ENCODE data around the gene ZFPM1.
"Not testable (repeated sequence)": the region's sequence is repeated elsewhere in the genome, so short reads cannot be mapped to it uniquely, and the experiment has no call there.

Gene ZFPM1

DNA sequence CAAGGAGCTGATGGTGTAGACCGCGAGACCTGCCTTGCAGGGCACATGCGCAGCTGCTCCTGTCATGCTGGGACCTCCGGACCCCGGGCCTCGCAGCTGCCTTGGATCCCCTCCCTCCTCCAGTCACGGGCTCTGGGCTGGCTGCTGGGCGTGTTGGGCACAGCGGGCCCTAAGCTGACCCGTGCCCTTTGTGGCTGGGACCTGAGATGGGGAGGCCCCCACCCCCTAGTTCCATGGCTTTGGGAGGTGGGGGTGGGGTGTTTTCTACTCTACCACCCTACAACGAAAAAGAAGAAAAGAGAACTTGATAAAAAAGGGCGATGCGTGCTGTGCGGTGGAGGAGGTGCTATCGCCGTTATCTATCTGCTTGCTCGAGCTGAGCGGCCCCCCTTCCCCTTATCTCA, 14.5 kb downstream of the ZFPM1 start:
- no peak for DNase-seq

DNA sequence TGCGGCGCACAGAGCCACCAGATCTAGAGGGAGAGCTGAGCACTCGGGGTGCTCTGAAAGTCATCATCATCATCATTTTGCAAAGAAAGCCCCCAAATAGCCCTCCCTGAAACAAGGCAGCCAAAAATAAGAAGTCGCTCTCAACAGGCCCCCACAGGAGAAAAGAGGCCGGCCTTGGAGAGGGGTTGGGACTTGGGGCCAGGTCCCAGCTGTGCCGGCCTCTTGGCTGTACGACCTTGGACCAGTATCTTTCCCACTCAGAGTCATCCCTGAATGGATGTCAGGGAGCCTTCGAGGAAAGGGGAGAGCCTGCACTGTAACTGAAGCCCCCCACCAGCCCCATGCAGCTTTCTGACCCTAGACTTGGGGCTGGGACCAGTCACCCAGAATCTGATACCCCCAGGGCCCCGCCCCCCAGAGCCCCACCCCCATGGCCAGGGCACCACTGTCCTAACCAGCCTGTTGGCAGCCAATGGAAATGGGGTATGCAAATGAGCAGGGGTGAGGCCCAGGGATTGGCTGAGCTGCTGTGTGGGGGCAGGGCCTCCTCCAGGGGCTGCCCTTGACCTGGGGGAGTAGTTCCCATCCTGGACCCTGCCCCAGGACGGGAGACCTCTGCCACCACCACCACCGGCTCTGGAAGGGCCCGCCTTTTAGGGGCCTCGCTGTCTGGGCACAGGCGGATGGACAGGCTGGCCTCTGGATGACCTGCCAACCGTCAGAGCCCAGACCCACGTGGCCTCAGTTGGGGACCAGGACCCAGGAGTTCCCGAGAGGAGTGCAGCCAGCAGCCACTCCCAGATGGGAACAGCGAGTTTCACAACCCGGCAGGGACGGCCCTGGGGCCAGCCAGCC, 15.4 kb downstream of the ZFPM1 start:
- no peak for DNase-seq

DNA sequence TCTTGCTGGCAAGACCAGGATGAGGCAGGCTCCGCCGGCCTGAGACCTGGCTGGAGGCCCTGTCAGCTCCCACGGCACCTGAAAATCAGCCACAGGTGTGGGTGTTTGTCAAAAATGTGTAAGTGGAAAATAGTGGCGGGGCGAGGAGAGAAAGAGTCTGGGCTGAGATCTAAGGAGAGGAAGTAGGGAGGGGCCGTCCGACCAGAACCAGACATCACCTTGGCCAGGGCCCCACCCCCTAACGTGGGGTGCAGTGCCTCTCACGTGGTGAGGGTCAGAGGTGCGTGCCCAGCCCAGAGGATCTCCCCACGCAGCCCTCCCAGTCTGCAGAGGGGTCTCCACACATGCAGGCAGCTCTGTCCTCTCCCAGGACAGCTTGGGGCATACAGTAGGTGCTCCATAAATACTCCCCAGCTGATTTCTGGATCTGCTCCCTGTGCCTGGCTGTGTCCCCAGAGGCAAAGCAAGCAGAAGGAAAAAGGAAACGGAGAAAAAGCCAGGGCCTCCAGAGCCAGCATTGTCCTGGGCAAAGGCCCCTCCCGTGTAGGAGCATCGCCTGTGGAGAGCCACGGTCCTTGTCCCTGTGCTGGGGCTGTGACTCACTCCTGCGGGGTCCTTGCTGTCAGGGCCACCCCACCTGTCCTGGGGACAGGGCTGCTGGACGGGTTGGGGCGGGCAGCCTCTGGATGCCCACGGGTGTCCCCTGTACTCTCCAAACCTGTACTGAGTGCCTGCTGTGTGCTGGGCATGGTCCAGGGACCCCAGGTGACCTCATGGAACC, 16.7 kb downstream of the ZFPM1 start:
- DNase-seq: no peak

DNA sequence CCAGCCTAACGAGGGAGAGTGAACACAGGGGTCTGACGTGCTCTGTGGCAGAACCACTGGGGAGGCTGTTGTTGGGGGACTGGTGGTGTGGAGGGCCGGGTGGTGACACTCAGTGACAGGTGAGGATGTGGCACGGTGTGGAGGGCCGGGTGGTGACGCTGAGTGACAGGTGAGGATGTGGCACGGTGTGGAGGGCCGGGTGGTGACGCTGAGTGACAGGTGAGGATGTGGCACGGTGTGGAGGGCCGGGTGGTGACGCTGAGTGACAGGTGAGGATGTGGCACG, 17.3 kb downstream of the ZFPM1 start:
- not testable (repeated sequence) for DNase-seq

DNA sequence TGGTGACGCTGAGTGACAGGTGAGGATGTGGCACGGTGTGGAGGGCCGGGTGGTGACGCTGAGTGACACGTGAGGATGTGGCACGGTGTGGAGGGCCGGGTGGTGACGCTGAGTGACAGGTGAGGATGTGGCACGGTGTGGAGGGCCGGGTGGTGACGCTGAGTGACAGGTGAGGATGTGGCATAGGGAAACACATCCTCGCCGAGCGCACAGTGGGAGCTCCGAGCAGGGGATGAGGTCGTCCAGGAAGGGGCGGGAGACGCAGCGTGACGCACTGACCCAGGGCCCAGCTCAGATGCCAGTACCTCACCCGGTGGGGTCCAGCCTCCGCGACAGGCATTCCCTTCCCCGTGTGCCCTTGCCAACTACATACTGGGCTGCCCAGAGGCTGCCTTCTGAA, 17.6 kb downstream of the ZFPM1 start:
- not testable (repeated sequence) for DNase-seq

DNA sequence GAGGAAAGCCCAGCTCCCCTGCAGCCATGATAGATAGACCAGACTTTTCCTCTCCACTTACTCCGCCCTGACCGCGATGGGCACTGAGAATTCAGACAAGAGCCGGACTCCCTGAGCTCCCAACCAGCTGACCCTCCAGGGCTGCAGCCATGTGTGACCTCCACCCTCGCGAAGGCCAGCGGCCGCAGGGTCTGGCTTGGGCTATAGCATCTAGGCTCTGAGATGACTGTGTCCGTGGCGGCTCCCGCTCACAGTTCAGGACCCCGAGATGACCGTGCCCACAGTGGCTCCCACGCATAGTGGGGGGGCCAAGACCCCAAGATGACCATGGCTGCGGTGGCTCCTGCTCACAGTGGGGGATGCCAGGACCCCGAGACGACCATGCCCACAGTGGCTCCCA, 18.0 kb downstream of the ZFPM1 start:
- no peak for DNase-seq

DNA sequence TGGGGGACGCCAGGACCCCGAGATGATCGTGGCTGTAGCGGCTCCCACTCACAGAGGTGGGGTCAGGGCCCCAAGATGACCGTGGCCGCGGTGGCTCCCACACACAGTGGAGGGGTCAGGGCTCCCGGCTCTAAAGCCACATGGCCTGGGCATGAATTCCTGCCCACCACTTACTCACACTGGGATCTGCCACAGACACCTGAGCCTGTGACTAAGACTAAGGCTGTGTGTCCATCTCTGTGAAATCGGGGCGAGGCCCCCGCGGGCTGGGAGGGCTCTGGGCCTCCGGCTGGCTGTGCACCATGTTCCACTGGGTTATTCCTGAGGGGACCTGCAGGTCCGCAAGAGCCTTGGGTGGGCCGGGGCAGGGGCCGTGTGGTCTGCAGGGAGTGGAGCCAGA, 18.5 kb downstream of the ZFPM1 start:
- DNase-seq: no peak

DNA sequence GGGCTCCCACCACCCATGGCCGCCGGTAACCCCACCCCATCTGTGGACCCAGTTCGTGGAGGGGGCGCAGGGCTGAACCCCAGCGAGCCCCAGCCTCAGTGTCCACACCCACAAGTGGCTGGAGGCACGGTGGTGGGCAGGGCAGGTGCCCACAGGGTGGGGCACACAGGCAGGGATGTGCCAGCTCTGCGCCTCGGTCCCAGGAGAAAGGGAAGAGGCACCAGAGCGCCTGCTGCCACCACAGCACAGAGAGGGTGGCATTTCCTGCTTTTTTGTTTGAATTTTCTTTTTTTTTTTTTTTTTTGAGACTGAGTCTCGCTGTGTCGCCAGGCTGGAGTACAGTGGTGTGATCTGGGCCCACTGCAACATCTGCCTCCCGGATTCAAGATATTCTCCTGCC, 19.0 kb downstream of the ZFPM1 start:
- DNase-seq: no peak

DNA sequence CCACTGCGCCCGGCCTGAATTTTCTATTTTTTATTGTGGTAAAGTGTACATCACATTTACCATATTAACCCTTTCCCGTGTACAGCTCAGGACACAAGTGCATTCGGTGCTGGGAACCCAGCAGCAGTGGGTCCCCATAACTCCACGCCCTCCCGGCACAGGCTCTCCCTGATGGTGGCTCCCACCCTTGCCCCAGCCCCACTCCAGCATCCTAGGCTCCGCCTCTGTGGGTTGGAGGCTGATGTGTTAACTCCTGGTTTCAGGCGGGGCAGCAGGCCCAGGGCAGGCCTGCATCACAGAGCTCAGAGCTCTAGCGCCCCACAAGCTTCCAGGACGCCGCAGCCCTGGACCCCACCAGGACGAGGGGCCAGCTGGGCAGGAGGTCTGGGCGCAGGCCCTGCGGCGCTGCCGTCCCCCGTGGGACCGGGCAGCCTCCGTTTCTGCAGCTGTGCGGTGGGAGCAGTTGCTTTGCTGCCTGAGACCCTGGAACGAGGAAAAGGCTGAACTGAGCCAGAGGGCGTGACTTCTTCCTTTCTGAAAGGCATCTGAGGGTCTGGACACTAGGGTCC, 19.6 kb downstream of the ZFPM1 start:
- no peak for DNase-seq

DNA sequence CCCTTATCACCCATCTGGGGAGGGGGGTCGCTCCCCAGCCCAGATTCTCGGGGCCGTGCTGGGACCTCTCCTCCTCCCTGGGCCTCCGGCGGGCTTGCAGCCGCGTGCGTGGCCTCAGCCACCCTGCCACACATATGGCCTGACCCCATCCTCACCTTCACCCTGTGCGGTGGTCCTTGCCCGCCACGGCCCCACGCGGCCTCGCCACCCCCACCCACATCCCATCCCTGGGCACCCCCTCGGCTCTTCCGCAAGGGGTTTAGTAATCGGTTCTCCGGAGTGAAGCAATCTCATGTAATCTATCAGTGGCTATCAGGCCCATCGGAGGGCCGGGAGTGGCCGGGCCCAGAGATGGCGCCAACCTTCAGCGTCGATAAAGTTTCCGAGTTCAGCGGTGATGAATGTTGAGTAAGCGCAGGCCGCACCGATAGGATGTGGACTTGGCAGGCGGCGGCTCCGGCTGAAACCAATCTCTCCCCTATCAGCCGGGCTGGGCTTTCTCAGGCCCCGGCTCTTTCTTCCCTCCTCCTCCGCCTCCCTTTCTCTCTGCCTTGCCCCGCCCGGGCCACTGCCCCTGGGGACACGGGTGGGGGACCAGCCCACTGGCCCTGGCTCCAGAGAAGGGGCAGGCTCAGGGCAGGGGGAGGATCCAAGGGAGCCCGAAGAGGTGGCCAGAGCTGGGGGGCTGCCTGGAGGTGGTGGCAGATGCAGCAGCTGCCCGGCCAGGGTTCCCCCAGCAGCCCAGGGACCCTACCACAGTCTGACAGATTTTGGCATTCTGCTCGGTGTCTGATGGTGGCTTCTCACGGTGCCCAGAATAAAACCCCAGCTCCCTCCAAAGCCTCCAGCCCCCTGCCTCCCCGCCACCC, 20.8 kb downstream of the ZFPM1 start:
- DNase-seq: no peak

DNA sequence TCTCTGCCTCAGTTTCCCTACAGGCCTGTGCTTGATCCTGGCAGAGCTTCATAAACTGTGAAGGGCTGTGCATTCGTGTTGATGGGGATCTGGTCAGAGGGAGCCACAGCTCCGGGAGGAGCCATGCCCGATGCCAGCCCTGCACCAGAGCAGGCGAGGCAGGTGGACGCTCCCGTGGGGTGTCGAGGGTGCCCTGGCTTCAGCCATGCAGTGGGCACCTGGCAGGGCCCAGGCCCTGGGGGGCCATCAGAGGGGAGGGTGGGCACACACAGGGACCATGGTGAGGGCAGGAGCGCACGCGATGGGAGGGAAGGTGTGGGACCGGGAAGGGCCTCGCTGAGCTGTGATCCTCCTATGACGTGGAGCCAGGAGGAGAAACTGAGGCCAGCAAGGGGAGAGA, 22.0 kb downstream of the ZFPM1 start:
- DNase-seq: no peak

DNA sequence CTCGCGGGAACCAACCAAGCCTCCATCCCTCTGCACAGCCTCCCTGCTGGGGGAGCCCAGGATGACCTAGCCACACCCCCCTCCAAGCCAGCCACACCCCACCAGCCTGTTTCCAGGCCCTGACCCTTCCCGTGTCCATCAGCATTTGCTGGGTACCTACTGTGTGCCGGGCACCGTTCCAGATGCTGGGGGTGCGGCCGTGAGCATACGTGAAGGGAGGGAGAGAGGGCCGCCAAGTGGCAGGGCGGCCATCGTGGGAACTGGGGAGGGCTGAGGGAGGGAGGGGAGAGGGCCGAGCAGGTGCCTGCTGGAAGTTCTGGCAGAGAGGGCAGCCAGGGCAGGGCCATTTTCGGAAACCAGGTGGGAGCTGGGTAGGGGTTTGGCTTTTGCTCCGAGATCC, 23.1 kb downstream of the ZFPM1 start:
- DNase-seq: no peak

DNA sequence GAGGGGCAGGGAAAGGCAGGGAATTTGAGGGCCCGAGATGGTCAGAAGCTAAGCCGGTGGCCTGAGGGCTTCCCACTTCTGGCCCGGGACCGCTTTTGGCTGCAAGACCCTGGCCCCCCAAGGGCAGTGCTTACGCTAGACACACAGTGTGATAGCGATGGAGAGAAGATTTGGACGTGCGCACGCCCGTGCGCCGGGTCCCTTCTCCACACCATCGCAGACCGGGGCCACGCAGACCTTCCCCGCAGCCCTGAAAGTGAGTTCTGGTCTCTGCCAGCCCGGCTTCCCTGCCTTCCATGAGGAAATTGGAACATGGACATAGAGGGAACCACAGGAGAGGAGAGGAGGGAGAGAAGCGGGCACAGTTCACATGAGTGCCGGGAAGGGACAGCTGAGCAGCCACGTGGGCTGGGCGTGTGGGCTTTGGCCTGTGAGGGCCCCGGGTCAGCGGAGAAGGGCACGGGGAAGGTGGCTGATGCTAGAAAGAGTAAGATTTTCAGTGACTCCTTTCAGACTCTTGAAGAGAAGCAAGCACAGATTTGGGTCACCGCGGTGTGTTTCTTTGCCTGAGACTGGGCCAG, 23.8 kb downstream of the ZFPM1 start:
- no peak for DNase-seq

DNA sequence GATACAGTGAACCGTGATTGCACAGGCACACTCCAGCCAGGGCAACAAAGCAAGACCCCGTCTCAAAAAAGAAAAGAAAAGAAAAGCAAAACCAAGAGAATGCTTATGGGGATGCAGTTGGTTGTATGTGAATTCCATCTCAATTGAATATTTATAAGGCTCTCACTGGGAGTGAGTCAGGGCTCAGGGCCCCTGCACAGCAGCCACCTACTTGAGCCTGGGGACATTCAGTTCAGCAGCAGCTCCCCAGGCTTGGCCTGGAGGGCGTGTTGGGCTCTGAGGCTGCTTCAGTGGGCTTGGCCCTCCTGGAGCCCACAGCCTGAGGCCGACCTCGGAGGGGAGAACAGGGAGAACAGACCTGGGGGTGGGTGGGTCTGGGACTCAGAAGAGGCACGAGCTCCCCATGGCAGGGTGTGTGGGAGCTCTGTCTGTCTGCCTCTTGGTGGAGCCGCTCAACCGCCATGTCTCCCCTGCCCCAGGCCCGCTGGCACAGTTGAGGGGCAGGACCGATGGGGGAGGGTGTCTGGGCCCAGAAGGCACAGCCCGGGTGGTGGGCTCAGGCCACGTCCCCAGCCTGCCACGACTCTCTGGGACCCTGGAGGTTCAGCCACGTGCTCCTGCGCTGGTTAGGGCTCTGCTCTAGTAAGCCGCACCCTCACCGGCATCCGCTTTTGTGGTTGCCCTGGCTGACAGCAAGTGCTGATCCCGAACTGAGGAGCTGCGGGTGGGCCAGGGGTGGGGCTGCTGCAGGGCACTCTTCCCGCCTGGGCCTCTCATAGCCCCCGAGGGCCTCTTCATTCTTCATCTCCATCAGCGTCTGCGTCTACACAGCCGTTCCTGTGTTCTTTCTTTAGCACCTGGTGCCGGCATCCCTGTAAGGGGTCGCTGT, 24.8 kb downstream of the ZFPM1 start:
- no peak for DNase-seq

DNA sequence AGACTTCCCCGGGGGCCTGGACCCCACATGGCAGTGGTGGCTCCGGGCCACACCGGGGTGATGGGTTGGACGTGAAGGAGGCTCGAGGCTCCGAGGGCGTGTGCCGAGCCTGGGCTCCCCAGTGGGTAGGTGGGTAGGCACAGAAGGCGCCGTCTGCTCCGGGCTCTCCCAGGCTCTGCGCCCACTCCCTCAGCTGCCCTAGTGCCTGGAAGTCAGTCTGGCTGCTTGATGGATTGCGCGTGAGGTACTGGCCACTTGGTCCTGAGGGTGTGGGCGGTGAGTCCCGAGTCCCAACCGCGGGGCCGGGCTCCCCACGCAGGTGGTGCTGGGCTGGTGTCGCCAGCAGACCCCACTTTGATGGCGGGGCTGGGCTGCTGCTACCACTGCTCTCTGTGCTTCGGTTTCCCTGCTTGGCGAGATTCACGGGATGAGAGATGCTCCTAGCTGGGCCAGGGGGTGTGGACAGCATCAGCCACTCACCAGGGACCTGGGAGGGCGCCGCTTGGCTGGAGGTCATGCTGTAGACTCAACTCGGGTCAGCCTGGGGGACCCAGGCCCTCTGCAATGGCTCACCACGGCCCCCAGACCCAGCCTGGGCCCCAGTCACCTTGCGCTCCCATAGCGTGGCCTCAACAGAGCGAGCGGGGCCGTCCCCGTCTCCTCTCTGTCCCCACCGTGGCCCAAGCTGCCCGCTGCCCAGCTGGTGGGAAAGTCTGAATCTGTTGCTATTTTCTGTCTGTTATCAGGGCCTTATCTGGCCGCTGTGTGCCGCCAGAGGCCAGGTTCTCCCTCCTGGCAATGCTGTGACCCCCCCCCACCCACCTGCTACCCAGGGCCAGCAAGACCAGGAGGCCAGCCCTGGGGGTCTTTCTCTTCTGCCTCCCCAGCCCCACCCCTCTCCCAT, 26.1 kb downstream of the ZFPM1 start:
- DNase-seq: no peak

DNA sequence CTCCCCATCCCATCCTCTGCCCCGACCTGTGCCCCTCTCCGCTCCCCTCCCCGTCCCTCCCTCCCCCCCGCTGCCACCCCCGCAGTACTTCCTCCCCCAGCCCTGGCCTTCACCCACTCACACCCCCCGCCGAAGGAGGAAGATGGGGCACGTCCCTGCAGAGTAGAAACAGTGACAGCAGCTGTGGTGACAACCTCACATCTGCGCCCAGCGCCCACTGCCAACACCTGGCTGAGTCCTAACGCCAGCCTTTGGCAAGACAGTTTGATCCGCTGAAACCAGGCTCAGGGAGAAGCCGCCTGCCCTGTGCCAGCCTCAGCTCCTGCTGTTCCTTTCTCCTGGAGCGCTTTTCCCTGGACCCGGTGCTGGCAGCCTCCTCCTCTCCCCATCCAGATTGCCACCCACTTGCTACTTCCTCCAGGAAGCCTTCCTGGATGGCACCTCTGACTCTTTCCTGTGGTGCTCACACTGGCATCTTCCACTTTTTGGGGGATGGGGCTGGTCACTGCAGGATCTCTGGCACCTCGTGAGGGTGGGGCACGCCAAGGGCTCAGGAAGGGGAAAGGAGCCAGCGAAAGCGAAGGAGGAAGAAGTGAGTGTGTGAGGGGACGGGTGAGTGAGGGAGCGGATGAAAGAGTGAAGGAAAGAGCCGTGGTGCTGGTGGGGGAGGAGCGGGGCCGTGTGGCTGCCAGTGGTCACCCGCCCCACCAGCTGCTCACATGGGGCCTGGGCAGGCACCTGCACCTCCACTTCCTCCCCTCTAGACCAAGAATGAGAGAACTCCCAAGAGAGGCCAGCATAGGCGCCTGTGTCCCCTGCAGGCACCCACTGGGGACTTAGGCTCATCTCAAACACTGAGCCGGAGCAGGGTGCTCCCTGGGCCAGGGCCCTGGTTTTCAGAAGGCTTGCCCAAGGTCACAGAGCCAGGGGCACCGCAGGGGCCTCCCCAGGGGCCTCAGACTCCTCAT, 27.0 kb downstream of the ZFPM1 start:
- peak in 1 of 4 experiments; percentile 36 for DNase-seq

DNA sequence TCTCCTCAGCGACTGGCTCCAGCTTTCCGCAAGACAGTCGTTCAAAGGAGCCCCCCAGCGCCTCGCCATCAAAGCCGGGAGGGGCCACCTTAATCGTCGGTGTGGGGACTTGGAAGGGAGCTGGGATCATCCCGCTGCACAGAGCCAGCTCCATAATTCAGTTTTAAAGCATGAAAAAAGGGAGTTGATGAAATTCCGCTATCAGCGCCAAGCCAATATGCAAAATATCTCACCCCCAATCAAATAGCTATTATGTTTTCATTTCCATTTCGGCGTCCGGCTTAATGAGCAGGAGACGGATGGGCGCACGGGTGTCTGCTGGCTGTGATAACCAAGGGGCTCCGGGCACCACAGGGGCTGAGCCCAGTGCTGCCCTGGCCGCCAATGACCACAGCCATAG, 27.7 kb downstream of the ZFPM1 start:
- no peak for DNase-seq

DNA sequence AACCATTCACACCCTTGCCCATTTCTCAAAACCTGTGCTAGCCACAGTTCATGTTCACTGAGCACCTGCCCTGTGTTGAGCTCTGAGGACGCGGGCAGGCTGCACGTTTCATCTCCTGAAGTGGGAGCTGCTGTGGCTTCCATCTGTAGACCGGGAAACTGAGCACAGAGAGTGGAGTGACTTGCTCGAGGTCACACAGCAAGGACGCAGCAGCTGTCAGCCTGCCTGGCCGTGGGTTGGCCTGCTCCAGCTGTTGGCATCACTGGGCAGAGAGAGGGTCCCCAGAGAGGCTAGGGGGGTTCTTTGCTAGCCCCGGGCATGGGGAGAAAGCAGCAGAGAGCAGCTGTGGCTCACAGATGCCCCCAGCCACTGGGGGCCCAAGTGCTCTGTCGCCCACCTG, 28.8 kb downstream of the ZFPM1 start:
- DNase-seq: no peak

DNA sequence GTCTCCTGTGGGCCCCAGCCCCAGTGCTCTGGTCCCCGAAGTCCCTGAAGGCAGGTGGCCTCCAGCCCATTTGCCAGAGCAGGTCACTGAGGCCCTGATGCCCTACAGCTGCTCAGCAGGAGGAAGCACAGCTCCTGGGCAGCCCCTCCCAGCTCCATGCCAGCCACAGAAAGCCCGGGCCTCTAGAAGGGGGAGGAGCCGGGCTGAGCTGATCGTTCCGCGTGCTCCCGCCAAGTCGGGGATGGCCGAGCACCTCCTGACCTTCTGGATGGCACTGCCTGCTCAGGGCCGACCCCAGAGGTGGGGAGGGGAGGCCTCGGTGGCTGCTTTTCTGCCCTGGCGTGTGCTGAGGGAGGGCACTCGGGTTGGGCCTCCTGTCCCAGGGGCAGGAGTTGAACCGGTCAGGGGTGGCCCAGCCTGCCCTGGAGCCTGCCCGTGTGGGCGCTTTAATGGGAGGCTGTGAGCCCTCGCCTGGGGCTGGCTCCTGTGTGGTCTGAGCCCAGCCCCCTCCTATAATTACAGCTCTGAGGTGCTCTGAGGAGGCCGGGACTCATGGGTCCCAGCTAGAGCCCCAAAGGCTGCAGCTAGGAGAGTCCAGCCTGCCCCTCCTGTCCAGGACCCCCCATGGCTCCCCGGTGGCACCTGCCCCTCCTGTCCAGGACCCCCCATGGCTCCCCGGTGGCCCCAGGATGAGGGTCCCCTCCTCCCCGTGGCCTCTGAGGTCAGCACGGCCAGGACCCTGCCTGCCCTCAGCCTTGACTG, 29.7 kb downstream of the ZFPM1 start:
- no peak for DNase-seq

Measured in activated CD4-positive, CD25-positive, alpha-beta regulatory T cell (primary cell).